ENCODE measurements around the gene ASPSCR1. TPM values are rescaled to one million over a fixed set of nuclear protein-coding genes. Genes with fewer than 3 reads are reported as not detected.

The ASPSCR1 gene
- total and polyA plus RNA-seq, 2 of the 13 experiments (the other 11 are each of a cell fraction or from before 2014, with no cell fraction given): 274 to 314 TPM

DNA sequence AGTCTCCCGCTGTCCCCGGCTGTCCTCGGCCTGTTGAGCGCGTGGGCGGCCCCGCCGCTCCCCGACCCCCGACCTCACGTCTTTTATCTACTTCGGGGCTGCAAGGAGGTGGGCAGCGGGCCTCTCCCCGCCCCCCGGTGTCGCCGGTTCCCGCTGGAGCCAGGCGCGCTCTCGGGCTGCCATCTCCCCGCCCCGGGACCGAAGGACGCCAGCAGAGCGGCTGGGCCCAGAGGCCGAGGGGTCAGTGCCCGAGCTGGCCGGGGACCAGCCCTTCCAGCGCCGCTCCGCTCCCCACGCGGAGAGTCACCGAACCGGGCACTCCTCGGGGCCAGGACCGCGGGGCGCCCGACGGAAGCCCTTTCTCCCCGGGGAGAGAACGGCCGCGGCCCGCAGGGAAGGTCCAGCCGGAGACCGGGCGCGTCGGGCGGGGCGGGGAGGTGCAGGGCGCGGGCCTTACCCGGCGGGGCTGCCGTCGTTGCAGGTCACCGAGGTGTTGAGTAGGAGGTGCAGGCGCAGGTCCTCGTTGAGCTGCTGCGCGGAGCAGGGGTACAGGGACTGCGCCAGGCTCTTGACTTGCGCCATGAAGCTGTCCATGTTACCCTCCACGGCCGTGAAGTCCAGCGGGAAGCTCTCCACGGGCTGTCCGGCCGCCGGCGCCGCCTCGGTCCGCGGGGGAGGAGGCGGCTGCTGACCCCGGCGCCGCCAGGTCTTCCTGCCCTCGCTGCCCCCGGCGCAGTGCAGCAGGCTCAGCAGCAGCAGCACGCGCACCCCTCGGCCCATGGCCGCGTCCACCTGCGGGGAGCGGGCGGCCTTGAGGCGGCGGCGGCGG is 17.1 kb upstream of the ASPSCR1 start (continued):
- TF ChIP-seq, protein P1, sequence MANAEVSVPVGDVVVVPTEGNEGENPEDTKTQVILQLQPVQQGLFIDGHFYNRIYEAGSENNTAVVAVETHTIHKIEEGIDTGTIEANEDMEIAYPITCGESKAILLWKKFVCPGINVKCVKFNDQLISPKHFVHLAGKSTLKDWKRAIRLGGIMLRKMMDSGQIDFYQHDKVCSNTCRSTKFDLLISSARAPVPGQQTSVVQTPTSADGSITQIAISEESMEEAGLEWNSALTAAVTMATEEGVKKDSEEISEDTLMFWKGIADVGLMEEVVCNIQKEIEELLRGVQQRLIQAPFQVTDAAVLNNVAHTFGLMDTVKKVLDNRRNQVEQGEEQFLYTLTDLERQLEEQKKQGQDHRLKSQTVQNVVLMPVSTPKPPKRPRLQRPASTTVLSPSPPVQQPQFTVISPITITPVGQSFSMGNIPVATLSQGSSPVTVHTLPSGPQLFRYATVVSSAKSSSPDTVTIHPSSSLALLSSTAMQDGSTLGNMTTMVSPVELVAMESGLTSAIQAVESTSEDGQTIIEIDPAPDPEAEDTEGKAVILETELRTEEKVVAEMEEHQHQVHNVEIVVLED (CRISPR knock-in tag; IDR thresholded peaks at IDR 0.05; ENCODE audit: borderline replicate concordance): no peak; the same call in 1 of the 2 replicates
- TF ChIP-seq, protein P2, sequence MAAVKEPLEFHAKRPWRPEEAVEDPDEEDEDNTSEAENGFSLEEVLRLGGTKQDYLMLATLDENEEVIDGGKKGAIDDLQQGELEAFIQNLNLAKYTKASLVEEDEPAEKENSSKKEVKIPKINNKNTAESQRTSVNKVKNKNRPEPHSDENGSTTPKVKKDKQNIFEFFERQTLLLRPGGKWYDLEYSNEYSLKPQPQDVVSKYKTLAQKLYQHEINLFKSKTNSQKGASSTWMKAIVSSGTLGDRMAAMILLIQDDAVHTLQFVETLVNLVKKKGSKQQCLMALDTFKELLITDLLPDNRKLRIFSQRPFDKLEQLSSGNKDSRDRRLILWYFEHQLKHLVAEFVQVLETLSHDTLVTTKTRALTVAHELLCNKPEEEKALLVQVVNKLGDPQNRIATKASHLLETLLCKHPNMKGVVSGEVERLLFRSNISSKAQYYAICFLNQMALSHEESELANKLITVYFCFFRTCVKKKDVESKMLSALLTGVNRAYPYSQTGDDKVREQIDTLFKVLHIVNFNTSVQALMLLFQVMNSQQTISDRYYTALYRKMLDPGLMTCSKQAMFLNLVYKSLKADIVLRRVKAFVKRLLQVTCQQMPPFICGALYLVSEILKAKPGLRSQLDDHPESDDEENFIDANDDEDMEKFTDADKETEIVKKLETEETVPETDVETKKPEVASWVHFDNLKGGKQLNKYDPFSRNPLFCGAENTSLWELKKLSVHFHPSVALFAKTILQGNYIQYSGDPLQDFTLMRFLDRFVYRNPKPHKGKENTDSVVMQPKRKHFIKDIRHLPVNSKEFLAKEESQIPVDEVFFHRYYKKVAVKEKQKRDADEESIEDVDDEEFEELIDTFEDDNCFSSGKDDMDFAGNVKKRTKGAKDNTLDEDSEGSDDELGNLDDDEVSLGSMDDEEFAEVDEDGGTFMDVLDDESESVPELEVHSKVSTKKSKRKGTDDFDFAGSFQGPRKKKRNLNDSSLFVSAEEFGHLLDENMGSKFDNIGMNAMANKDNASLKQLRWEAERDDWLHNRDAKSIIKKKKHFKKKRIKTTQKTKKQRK (IDR thresholded peaks at IDR 0.05; ENCODE audit: low read length): no peak
- TF ChIP-seq, protein P3, sequence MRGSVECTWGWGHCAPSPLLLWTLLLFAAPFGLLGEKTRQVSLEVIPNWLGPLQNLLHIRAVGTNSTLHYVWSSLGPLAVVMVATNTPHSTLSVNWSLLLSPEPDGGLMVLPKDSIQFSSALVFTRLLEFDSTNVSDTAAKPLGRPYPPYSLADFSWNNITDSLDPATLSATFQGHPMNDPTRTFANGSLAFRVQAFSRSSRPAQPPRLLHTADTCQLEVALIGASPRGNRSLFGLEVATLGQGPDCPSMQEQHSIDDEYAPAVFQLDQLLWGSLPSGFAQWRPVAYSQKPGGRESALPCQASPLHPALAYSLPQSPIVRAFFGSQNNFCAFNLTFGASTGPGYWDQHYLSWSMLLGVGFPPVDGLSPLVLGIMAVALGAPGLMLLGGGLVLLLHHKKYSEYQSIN (CRISPR knock-in tag; IDR thresholded peaks at IDR 0.05; ENCODE audit: borderline replicate concordance): no peak
- TF ChIP-seq SMAD1 (CRISPR knock-in tag; IDR thresholded peaks at IDR 0.05; ENCODE audit: borderline replicate concordance, low read depth) (0 out of 2 replicates have a peak, but pooled peaks have one; percentile 14), CREM (IDR thresholded peaks at IDR 0.05) (no peak), CREM (CRISPR knock-in tag; IDR thresholded peaks at IDR 0.05) (no peak), NRL (CRISPR knock-in tag; IDR thresholded peaks at IDR 0.05; ENCODE audit: borderline replicate concordance) (peak; percentile 66), KLF15 (CRISPR knock-in tag; IDR thresholded peaks at IDR 0.05; ENCODE audit: borderline replicate concordance) (0 out of 2 replicates have a peak, but pooled peaks have one; percentile 21), KLF16 (CRISPR knock-in tag; IDR thresholded peaks at IDR 0.05) (0 out of 4 replicates have a peak, but pooled peaks of 1 of the 2 experiments have one; percentile 11), ZNF879 (CRISPR knock-in tag; IDR thresholded peaks at IDR 0.05) (peak; percentile 50; the same call in 1 of the 2 replicates), NCOA1 (CRISPR knock-in tag; IDR thresholded peaks at IDR 0.05) (no peak), TBX2 (CRISPR knock-in tag; IDR thresholded peaks at IDR 0.05; ENCODE audit: borderline replicate concordance) (peak; percentile 61; the same call in 1 of the 2 replicates)
- TF ChIP-seq, protein P4, sequence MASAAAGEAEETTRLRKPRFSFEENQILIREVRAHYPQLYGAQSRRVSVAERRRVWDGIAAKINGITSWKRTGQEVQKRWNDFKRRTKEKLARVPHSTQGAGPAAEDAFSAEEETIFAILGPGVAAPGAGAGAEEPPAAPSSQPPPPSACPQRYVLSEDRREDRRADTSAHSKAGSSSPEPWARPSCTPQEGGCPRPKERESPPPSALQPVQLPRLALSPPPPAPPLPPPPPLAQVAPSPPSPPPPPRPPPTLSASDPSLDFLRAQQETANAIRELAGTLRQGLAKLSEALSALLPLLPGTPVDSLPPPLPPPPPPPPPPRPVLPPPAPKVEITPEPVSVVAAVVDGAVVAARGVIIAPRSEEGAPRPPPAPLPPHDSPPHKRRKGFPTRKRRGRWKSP (CRISPR knock-in tag; IDR thresholded peaks at IDR 0.05): peak; percentile 79; the same call in 1 of the 2 replicates
- TF ChIP-seq, protein P5, sequence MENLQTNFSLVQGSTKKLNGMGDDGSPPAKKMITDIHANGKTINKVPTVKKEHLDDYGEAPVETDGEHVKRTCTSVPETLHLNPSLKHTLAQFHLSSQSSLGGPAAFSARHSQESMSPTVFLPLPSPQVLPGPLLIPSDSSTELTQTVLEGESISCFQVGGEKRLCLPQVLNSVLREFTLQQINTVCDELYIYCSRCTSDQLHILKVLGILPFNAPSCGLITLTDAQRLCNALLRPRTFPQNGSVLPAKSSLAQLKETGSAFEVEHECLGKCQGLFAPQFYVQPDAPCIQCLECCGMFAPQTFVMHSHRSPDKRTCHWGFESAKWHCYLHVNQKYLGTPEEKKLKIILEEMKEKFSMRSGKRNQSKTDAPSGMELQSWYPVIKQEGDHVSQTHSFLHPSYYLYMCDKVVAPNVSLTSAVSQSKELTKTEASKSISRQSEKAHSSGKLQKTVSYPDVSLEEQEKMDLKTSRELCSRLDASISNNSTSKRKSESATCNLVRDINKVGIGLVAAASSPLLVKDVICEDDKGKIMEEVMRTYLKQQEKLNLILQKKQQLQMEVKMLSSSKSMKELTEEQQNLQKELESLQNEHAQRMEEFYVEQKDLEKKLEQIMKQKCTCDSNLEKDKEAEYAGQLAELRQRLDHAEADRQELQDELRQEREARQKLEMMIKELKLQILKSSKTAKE (CRISPR knock-in tag; IDR thresholded peaks at IDR 0.05; ENCODE audit: borderline replicate concordance): peak; percentile 70
- TF ChIP-seq, protein P6, sequence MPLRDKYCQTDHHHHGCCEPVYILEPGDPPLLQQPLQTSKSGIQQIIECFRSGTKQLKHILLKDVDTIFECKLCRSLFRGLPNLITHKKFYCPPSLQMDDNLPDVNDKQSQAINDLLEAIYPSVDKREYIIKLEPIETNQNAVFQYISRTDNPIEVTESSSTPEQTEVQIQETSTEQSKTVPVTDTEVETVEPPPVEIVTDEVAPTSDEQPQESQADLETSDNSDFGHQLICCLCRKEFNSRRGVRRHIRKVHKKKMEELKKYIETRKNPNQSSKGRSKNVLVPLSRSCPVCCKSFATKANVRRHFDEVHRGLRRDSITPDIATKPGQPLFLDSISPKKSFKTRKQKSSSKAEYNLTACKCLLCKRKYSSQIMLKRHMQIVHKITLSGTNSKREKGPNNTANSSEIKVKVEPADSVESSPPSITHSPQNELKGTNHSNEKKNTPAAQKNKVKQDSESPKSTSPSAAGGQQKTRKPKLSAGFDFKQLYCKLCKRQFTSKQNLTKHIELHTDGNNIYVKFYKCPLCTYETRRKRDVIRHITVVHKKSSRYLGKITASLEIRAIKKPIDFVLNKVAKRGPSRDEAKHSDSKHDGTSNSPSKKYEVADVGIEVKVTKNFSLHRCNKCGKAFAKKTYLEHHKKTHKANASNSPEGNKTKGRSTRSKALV (CRISPR knock-in tag; IDR thresholded peaks at IDR 0.05): peak; percentile 73
